Measurements from ENCODE around the gene LRRK2.
A peak's percentile ranks its signal among the peaks of the same experiment; 100 is the strongest.
"Not testable (repeated sequence)": the region's sequence is repeated elsewhere in the genome, so short reads cannot be mapped to it uniquely, and the experiment has no call there.

LRRK2 gene

GRCh38 chr12:40325349-40325960 lies 100.7 kb downstream of the LRRK2 start:
- DNase-seq: peak; percentile 32

GRCh38 chr12:40327535-40327934 lies 102.7 kb downstream of the LRRK2 start:
- DNase-seq: no peak

GRCh38 chr12:40330180-40330579 lies 105.4 kb downstream of the LRRK2 start:
- no peak for DNase-seq

GRCh38 chr12:40331886-40332285 lies 107.1 kb downstream of the LRRK2 start:
- no peak for DNase-seq

- DNase-seq: no peak
These were observed 111.2 kb downstream of the LRRK2 start for GRCh38 chr12:40335991-40336390.

GRCh38 chr12:40336573-40337199 lies 111.9 kb downstream of the LRRK2 start:
- DNase-seq: no peak

- no peak for DNase-seq
These were observed 113.3 kb downstream of the LRRK2 start for GRCh38 chr12:40338071-40338470.

GRCh38 chr12:40338621-40339020 lies 113.8 kb downstream of the LRRK2 start:
- no peak for DNase-seq

- DNase-seq: no peak
These were observed 117.2 kb downstream of the LRRK2 start for GRCh38 chr12:40342010-40342409.

- no peak for DNase-seq
These were observed 118.3 kb downstream of the LRRK2 start for GRCh38 chr12:40343124-40343523.

GRCh38 chr12:40344312-40344711 lies 119.5 kb downstream of the LRRK2 start:
- no peak for DNase-seq

- no peak for DNase-seq
These were observed 127.2 kb downstream of the LRRK2 start for GRCh38 chr12:40351976-40352375.

- no peak for DNase-seq
These were observed 150.3 kb downstream of the LRRK2 start for GRCh38 chr12:40375076-40375475.

- DNase-seq: no peak
These were observed 151.9 kb downstream of the LRRK2 start for GRCh38 chr12:40376533-40377267.

- DNase-seq: no peak
These were observed 153.9 kb downstream of the LRRK2 start for GRCh38 chr12:40378691-40379090.

- no peak for DNase-seq
These were observed 157.4 kb downstream of the LRRK2 start for GRCh38 chr12:40382217-40382616.

- not testable (repeated sequence) for DNase-seq
These were observed 162.5 kb downstream of the LRRK2 start for GRCh38 chr12:40387279-40387678.

GRCh38 chr12:40390980-40391379 lies 166.2 kb downstream of the LRRK2 start:
- DNase-seq: no peak

- DNase-seq: no peak
These were observed 168.2 kb downstream of the LRRK2 start for GRCh38 chr12:40393026-40393425.

- DNase-seq: no peak
These were observed 174.9 kb downstream of the LRRK2 start for GRCh38 chr12:40399656-40400055.

GRCh38 chr12:40405419-40405818 lies 180.6 kb downstream of the LRRK2 start:
- no peak for DNase-seq
